SJSA1 (cell line): ENCODE data around the gene ZNF212. TPM values are rescaled to one million over a fixed set of nuclear protein-coding genes. Genes with fewer than 3 reads are reported as not detected.
"Not testable (repeated sequence)": the region's sequence is repeated elsewhere in the genome, so short reads cannot be mapped to it uniquely, and the experiment has no call there.

Experiments
- DNase-seq, 2 experiments: peaks; one replicate each; pipeline ENCODE4 v3.0.0-alpha.2; 2015 to 2020; ENCODE audit warnings: low spot score in 2 of 2, low read depth in 1 of 2
- H3K27ac ChIP-seq: fragments of 250-450 bp; sonication (Bioruptor Pico); 2 replicates; pipeline ENCODE4 v1.5.1; 2020; ENCODE audit warnings: mild to moderate bottlenecking, moderate library complexity
- H3K27me3 ChIP-seq: fragments of 250-450 bp; sonication (Bioruptor Pico); replicated peaks from 2 replicates; pipeline ENCODE4 v1.5.1; 2020; ENCODE audit warnings: mild to moderate bottlenecking, moderate library complexity
- H3K36me3 ChIP-seq: fragments of 250-450 bp; sonication (Bioruptor Pico); 2 replicates; pipeline ENCODE4 v1.5.1; 2020; ENCODE audit warnings: mild to moderate bottlenecking
- H3K4me1 ChIP-seq: fragments of 250-450 bp; sonication (Bioruptor Pico); replicated peaks from 2 replicates; pipeline ENCODE4 v1.6.1; 2021; ENCODE audit warnings: mild to moderate bottlenecking
- H3K4me3 ChIP-seq: fragments of 250-450 bp; sonication (Bioruptor Pico); 2 replicates; pipeline ENCODE4 v1.5.1; 2020; ENCODE audit warnings: mild to moderate bottlenecking
- H3K9me3 ChIP-seq: fragments of 250-450 bp; sonication (Bioruptor Pico); replicated peaks from 2 replicates; pipeline ENCODE4 v1.5.1; 2020; ENCODE audit warnings: mild to moderate bottlenecking
- total RNA-seq: library from RNA; depleted of rRNA; stranded (reverse); fragments of >200 nt; shearing (Covaris generic); gene quantifications from 2 replicates; pipeline ENCODE4 v1.2.3, GENCODE V29; 2014

The ZNF212 gene
- total RNA-seq, 1 experiment from 2014 or later = 6.3 TPM

DNA sequence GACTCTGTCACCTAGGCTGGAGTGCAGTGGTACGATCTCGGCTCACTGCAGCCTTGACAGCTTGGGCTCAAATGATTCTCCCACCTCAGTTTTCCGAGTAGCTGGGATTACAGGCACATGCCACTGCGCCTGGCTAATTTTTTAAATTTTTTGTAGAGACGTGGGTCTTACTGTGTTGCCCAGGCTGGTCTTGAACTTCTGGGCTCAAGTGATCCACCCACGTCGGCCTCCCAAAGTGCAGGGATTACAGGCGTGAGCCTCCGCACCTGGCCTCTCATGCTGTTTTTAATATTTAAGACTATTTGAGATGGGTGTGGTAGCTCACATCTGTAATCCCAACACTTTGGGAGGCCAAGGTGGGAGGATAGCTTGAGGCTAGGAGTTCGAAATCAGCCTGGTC lies 12.1 kb downstream of the ZNF212 start:
- not testable (repeated sequence) for H3K4me1 ChIP-seq, H3K27ac ChIP-seq, DNase-seq, H3K4me3 ChIP-seq, H3K27me3 ChIP-seq, H3K9me3 ChIP-seq
- peaks cover 36% of the 10 kb centered on the region for H3K36me3 ChIP-seq

DNA sequence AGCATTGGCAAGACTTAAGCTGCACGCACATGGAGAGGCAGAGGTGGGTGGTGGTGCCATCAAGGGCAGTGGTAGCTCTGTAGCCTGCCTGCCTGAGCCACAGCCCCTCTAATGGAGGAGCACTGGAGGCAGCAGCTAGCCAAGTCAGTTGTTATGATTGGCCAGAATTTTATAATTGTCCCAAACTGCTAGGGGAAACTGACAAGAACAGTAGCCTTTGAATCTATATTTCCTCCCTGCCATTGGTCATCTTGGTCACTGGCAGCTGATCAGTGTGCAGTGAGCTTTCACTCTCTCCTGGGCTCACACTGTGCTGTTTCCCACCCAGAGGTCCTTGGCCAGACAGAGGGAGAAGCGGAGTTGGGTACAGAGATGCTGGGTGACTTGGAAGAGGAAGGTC lies 12.9 kb downstream of the ZNF212 start:
- no peak for DNase-seq
- 0 out of 2 replicates have a peak, but pooled peaks cover 3% of the 10 kb centered on the region for H3K4me1 ChIP-seq
- H3K36me3 ChIP-seq = peaks cover 36% of the 10 kb centered on the region
- H3K9me3 ChIP-seq = no peaks in the 10 kb centered on the region
- H3K27me3 ChIP-seq = no peaks in the 10 kb centered on the region
- H3K27ac ChIP-seq = no peak overlapping the region
- no peak overlapping the region for H3K4me3 ChIP-seq

DNA sequence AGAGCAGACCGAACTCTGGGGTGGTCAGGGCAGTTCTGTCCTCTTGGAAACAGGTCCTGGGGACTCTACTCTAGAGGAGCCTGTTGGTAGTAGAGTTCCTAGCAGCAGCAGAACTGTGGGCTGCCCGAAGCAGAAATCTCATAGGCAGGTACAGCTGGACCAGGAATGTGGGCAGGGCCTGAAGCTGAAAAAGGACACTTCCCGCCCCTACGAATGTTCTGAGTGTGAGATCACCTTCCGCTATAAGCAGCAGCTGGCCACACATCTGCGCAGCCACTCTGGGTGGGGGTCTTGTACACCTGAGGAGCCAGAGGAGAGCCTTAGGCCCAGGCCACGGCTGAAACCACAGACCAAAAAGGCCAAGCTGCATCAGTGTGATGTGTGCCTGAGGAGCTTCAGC lies 14.2 kb downstream of the ZNF212 start:
- no peaks in the 10 kb centered on the region for H3K9me3 ChIP-seq
- no peaks in the 10 kb centered on the region for H3K4me1 ChIP-seq
- DNase-seq = no peak
- no peak overlapping the region for H3K27ac ChIP-seq
- no peaks in the 10 kb centered on the region for H3K27me3 ChIP-seq
- no peak overlapping the region for H3K4me3 ChIP-seq
- H3K36me3 ChIP-seq = peaks cover 36% of the 10 kb centered on the region

DNA sequence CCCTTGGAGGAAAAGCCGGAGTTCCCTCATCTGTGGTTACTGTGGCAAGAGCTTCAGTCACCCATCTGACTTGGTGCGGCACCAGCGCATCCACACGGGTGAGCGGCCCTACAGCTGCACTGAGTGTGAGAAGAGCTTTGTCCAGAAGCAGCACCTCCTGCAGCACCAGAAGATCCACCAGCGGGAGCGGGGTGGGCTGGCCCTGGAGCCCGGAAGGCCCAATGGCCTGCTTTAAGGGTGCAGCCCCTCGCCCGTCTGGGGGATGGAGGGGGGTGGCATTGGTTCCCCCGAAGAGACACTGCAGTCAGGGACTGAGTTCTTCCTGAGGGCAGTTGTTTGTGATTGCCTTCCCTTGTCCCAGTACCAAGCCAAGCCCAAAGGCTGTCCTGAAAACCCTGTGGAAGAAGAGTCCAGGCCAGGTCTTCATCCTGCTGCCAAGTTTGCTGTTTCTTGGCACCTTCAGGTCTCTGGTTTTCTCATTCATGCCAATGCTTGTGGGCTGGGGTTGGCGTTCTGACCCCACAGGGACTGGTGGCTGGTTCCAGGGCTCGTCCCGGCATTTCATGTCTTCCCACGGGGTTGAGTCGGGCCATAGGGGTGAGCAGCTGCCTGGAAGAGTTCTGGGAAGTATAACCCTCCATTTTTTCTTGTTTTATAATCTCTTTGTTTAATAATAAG lies 14.9 kb downstream of the ZNF212 start:
- no peak overlapping the region for H3K4me3 ChIP-seq
- H3K27ac ChIP-seq = no peak overlapping the region
- H3K27me3 ChIP-seq = no peaks in the 10 kb centered on the region
- H3K9me3 ChIP-seq = no peaks in the 10 kb centered on the region
- peaks cover 36% of the 10 kb centered on the region for H3K36me3 ChIP-seq
- no peak for DNase-seq
- H3K4me1 ChIP-seq = no peaks in the 10 kb centered on the region

DNA sequence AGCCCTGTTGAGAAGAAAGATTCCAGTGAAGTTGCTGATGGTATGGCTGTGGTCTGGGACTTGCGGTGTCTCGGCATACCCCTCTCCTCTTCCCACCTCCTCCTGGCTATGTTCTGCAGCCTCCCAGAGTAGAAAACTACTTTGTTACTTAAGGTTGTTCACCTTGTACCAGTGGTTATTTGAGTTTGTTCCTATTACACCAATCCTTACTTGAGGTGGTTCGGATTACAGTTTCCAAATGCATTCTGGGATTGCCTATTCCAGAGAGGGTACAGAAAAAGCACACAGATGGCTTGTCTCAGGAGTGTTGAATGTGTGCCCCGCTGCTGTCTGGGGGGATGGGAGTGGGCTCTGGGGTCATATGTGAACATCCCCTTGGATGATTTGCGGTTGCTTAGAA lies 15.7 kb downstream of the ZNF212 start:
- peaks cover 36% of the 10 kb centered on the region for H3K36me3 ChIP-seq
- H3K27ac ChIP-seq = no peak overlapping the region
- H3K4me1 ChIP-seq = no peaks in the 10 kb centered on the region
- H3K27me3 ChIP-seq = no peaks in the 10 kb centered on the region
- no peak for DNase-seq
- H3K9me3 ChIP-seq = no peaks in the 10 kb centered on the region
- no peak overlapping the region for H3K4me3 ChIP-seq

DNA sequence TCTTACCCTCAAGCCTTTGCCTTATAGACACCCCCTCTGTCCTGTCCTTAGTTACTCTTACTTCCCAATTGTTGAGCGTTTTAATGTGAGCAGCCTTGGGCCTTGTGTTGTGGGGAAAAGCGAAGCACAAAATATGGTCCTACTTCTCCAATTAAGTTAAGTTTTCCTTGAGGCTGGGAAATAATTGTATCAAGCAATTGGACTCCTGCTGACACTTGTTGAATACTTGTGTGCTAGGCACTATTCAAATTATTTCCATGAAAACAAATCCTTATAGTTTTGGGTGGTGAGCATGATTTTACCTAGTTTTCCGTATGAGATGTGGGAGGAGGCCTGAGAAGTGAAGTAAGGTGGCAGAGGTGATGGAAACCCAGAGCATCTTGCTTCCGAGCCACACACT lies 17.1 kb downstream of the ZNF212 start:
- Histone ChIP-seq H3K36me3 (peaks cover 34% of the 10 kb centered on the region), H3K9me3 (no peaks in the 10 kb centered on the region), H3K4me1 (peaks cover 7% of the 10 kb centered on the region), H3K4me3 (no peak overlapping the region), H3K27me3 (no peaks in the 10 kb centered on the region), H3K27ac (no peak overlapping the region)
- DNase-seq = no peak

DNA sequence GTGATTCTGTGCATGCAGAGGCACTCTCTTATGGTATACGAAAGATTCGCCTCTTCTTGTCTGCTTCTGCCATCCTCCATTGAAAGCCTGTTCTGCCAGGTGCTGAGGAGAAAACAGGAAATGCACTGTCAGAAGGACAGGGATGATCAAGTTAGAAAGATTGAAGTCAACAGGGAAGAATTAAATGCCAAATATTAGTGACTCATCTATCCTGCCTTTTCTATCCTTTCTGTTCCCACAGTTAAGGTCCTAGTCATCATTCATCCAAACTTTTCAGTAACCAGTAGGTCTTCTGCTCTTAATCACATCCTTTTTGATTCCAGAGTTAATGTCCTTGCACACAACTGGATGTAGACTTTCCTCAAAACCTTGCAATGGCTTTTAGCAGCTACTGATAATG lies 17.7 kb downstream of the ZNF212 start:
- peaks cover 33% of the 10 kb centered on the region for H3K36me3 ChIP-seq
- H3K4me1 ChIP-seq = peaks cover 13% of the 10 kb centered on the region
- H3K4me3 ChIP-seq = no peak overlapping the region
- H3K9me3 ChIP-seq = peaks cover 1% of the 10 kb centered on the region
- DNase-seq = no peak
- H3K27me3 ChIP-seq = no peaks in the 10 kb centered on the region
- H3K27ac ChIP-seq = no peak overlapping the region

DNA sequence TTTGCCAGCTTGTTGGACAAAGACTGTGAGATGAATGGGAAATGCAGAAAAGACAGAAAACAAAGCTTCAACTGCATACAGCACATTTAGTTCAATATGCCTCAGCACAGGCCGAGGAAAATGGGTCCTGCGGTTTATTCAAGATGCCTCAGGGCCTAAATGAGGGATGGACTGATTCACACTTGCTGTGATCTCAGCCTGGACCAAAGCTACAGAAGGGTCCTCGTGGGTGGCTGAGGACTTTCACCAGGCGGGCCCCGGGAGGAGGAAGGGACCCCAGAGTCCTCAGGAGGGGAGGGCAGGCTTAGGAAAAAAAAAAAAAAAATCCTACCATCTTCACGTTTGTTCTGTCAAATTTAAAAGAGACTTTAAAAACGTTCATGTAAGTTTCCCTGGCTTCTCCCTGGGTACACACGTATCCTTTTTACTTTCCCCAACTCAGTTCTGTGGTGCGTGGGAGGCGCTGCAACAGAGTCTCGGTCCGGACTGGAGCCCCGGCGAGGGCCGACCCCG lies 21.9 kb downstream of the ZNF212 start:
- peaks cover 7% of the 10 kb centered on the region for H3K9me3 ChIP-seq
- H3K36me3 ChIP-seq = peaks cover 12% of the 10 kb centered on the region
- no peak for DNase-seq
- H3K27ac ChIP-seq = peak overlapping the region; percentile 79
- H3K4me3 ChIP-seq = peak overlapping the region; percentile 69
- no peaks in the 10 kb centered on the region for H3K27me3 ChIP-seq
- peaks cover 21% of the 10 kb centered on the region for H3K4me1 ChIP-seq

DNA sequence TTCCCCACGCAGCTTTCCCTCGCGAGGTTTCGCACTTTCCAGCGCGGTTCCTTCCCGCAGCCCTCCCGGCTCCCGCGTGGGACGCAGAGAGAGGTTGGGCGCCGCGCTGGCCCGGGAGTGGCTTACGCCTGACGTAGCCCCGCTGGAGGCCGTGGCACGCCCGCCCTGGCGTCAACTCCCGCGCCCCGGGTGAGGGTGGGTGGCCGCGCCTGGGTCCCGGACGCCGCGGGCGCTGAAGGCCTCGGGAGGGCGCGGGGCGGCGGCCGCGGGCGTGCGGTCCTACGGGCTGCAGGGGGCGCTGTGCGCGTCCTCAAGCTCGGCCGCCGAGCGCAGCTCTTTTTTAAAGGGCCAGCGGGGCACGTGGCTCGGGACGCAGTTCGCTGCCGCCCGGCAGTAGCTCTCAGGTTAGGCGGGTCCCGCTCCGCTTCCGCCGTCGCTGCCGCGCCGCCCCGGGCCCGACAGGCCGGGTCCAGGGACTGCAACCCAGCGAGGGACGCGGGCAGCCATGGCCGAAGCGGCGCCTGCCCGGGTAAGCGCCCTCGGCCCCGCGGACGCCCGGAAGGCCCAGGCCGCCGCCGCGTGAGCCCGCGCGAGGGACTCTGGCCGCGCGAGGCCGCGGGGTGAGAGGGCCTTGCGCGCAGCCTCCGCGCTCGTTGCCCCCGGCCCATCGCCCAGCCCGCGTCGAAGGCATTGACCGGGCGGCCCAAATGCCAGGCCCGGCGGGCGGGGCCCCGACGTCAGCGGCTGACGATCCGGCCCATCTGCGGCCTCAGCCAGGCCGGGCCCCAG lies 22.6 kb downstream of the ZNF212 start, which contains the start of gene ZNF783:
ZNF783 (plus strand) TSS at position 368 of the 789 bp plus-strand sequence; CDS start at position 506, 138 bp downstream.
- Histone ChIP-seq H3K4me3 (peak within 1 kb of the TSS; percentile 69), H3K27me3 (no peaks in the 10 kb centered on the region), H3K4me1 (peaks cover 21% of the 10 kb centered on the region), H3K27ac (peak within 1 kb of the TSS; percentile 79), H3K36me3 (peaks cover 16% of the 10 kb centered on the region), H3K9me3 (peaks cover 7% of the 10 kb centered on the region)
- peak; percentile 86 to 88 for DNase-seq

DNA sequence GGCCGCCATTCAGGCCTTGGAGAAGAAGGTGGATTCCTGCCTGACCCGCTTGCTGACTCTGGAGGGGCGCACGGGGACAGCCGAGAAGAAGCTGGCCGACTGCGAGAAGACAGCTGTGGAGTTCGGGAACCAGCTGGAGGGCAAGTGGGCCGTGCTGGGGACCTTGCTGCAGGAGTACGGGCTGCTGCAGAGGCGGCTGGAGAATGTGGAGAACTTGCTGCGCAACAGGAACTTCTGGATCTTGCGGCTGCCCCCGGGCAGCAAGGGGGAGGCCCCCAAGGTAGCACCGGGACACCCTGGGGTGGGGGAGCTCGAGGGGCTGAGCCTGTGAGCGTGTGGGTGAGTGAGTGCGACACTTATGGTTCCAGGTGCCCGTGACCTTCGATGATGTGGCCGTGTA lies 27.0 kb downstream of the ZNF212 start:
- no peak for DNase-seq
- H3K27me3 ChIP-seq = no peaks in the 10 kb centered on the region

DNA sequence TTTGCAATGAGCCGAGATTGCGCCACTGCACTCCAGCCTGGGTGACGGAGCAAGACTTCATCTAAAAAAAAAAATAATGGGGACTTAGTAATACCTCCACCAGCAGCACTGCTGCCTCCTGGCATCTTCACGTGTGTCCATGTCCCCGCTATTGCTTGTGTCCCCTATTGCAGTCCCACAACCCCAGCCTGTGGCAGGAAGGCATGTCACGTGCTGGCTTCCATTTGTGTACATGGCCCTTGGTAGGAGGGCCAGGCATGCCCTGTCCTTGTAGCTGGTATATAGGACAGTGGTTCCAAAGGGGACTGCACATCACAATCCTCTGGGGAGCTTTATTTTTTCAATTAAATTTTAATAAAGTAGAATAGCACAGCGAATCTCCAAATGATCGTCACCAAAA lies 28.3 kb downstream of the ZNF212 start:
- Histone ChIP-seq H3K36me3 (peaks cover 14% of the 10 kb centered on the region; the same call in 1 of the 2 replicates), H3K27me3 (no peaks in the 10 kb centered on the region), H3K4me3 (no peak overlapping the region), H3K9me3 (no peaks in the 10 kb centered on the region; the same call in 1 of the 2 replicates), H3K27ac (no peak overlapping the region), H3K4me1 (peaks cover 2% of the 10 kb centered on the region)
- no peak for DNase-seq

More for the DNA sequence above, 27.0 kb downstream of the ZNF212 start:
- Histone ChIP-seq H3K27ac (no peak overlapping the region), H3K4me3 (no peak overlapping the region), H3K4me1 (peaks cover 15% of the 10 kb centered on the region), H3K36me3 (peaks cover 22% of the 10 kb centered on the region), H3K9me3 (peaks cover 7% of the 10 kb centered on the region)

DNA sequence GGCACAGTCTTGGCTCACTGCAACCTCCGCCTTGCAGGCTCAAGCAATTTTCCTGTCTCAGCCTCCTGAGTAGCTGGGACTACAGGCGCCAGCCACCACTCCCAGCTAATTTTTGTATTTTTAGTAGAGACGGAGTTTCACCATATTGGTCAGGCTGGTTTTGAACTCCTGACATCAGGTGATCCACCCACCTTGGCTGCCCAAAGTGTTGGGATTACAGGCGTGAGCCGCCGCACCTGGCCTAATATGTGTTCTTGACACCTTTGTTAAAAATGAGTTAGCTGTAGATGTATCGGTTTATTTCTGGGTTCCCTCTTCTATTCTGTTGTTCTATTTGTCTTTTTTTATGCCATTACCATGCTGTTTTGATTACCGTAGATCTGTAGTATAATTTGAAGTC lies 35.0 kb downstream of the ZNF212 start:
- not testable (repeated sequence) for H3K4me1 ChIP-seq, H3K9me3 ChIP-seq, H3K4me3 ChIP-seq, DNase-seq, H3K27ac ChIP-seq, H3K27me3 ChIP-seq
- H3K36me3 ChIP-seq = peaks cover 14% of the 10 kb centered on the region; the same call in 1 of the 2 replicates

DNA sequence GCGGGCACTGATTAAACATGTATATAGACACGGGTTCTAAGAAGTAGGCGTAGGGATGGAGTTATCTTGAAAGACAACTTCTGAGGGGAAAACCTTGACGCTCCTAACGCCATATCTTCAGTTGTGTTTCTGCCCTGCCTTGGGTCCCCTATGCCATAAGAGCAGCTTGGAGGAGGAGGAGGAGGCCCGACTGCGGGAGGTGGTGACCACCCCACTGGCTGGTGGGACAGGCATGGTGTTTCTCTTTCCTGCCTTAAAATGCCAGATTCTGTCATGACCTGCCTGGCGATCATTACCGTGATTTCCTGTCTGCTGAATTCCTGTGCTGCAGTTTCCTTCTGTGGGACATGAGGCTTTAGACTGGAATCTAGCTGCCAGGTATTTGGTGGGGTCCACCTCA lies 38.4 kb downstream of the ZNF212 start:
- H3K4me1 ChIP-seq = no peaks in the 10 kb centered on the region
- DNase-seq = no peak
- no peak overlapping the region for H3K27ac ChIP-seq
- no peak overlapping the region for H3K4me3 ChIP-seq
- H3K27me3 ChIP-seq = no peaks in the 10 kb centered on the region
- H3K9me3 ChIP-seq = no peaks in the 10 kb centered on the region; the same call in 1 of the 2 replicates
- H3K36me3 ChIP-seq = peaks cover 14% of the 10 kb centered on the region; the same call in 1 of the 2 replicates

DNA sequence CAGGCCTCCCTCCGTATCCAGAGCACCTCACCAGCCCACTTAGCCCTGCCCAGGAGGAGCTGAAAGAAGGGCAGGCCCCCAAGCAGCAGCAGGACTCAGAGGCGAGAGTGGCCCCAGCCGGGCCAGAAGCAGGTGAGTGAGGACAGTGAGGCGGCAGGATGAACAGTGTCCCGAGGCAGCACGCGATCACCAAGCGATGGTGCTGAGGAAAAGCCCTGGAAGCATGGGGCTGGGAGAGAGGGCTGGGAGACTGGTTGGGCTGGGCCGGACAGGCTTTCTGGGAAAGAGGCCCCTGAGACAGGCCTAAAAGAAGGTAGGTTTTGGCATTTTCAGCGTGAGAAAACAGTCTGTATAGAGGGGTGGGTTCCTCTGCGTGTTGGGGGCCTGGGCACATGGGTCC lies 38.9 kb downstream of the ZNF212 start:
- Histone ChIP-seq H3K36me3 (peaks cover 14% of the 10 kb centered on the region; the same call in 1 of the 2 replicates), H3K27me3 (no peaks in the 10 kb centered on the region), H3K4me3 (no peak overlapping the region), H3K9me3 (no peaks in the 10 kb centered on the region; the same call in 1 of the 2 replicates), H3K4me1 (no peaks in the 10 kb centered on the region), H3K27ac (no peak overlapping the region)
- DNase-seq = no peak
